Ovary (tissue), 9 donors: ENCODE measurements around the gene ZNF154. TPM values are rescaled to one million over a fixed set of nuclear protein-coding genes. Genes with fewer than 3 reads are reported as not detected.

Experiments used
- DNase-seq, 5 donors: peaks; one replicate each; pipeline ENCODE4 v3.0.0-alpha.2; 2019 to 2020
- H3K27ac ChIP-seq, 2 donors: fragments of 200-600 bp; one replicate each; pipeline versions ENCODE4 v1.5.1 to v1.8.0; 2019 to 2022
- H3K27me3 ChIP-seq: fragments of 200-600 bp; one replicate; pipeline ENCODE4 v1.8.0; 2022
- H3K36me3 ChIP-seq: fragments of 200-600 bp; sonication (generic); one replicate; pipeline ENCODE4 v1.5.1; 2019
- H3K4me1 ChIP-seq: one replicate; pipeline ENCODE4 v1.8.1; 2013; ENCODE audit warnings: mild to moderate bottlenecking, moderate library complexity; ENCODE audit not compliant: insufficient read depth
- H3K4me3 ChIP-seq: fragments of 200-600 bp; sonication (generic); one replicate; pipeline ENCODE4 v1.5.1; 2017
- H3K9me3 ChIP-seq, 2 donors: fragments of 200-600 bp in 1 of 2; sonication (generic) in 1 of 2; one replicate each; pipeline versions ENCODE4 v1.5.1 to v1.8.1; 2013 to 2019; ENCODE audit warnings: mild to moderate bottlenecking in 1 of 2, moderate library complexity in 1 of 2
- EP300 ChIP-seq: sonication (generic); formaldehyde crosslinking; IDR thresholded peaks from one replicate; pipeline ENCODE4 v1.6.1; 2017; ENCODE audit warnings: antibody characterized with exemption
- POLR2A ChIP-seq: fragments of 450-650 bp; IDR thresholded peaks from one replicate; pipeline ENCODE4 v1.6.1; 2017; ENCODE audit warnings: antibody characterized with exemption, mild to moderate bottlenecking, moderate library complexity
- WGBS, 3 donors: extraction: QIAGEN DNeasy Blood & Tissue Kit in 1 of 3; methylation state at CpG; one replicate each; pipeline versions ENCODE4 v1.1.5 to v1.1.7; 2013 to 2017; 5-methylcytosine and 5-hydroxymethylcytosine counted together
- intact Hi-C, 4 donors: fragments of 100-400 bp; cut with DNase I; formaldehyde crosslinking; loops; one replicate each; pipeline versions ENCODE4 v1.11.0 to v1.15.1; 2022 to 2023
- polyA plus RNA-seq, 2 donors: library from polyadenylated mRNA; stranded (reverse); fragments of 200-250 nt in 1 of 2; fragments of 350-450 nt in 1 of 2; fragmentation: Illumina TruSeq in 1 of 2; extraction: RNeasy Lipid Tissue Mini Kit (QIAGEN cat#74804) in 1 of 2; gene quantifications; one replicate each; pipeline ENCODE4 v1.2.3, GENCODE V29; 2013 to 2014
- total RNA-seq, 7 donors: library from RNA; depleted of rRNA in 2 of 7; stranded (reverse); fragments of >200 nt in 2 of 7; fragmentation: NEBNext Ultra II Directional in 3 of 7; extraction: Animal tissue kit (Norgen Biotek cat#: 25700) in 3 of 7; gene quantifications; one replicate each; pipeline versions ENCODE4 v1.1.0 to v1.2.4, GENCODE V29; 2016 to 2023
- TF ChIP-seq, protein P1 (sequence below), 3 donors: fragments of 450-650 bp in 2 of 3; fragments of 200-600 bp in 1 of 3; IDR thresholded peaks; one replicate each; pipeline versions ENCODE4 v1.5.1 to v1.8.0; 2016 to 2022; ENCODE audit warnings: antibody characterized with exemption in 3 of 3, mild to moderate bottlenecking in 1 of 3
- donor health status: DM: no; HTN: no; CAD: no; lungs with moderate emphysema.
- donor health status: DM: no; HTN: no; CAD: no.
- donor health status: Bipolar disorder and iron deficiency.
- donor health status: DM: yes; HTN: yes; CAD: no.
- donor health status: DM: no; HTN: no; CAD: no.
- donor health status: DM: yes; HTN: yes; CAD: no.

Gene ZNF154
- total and polyA plus RNA-seq, 9 donors: 1.1 to 10.4 (median 2.4) TPM

GRCh38 chr19:57709616-57710015 lies 612 bp upstream of the ZNF154 start:
- peaks cover 0 to 57% of the 10 kb centered on the region in 2 donors for H3K9me3 ChIP-seq
- H3K27me3 ChIP-seq: no peaks in the 10 kb centered on the region
- H3K4me1 ChIP-seq: no peaks in the 10 kb centered on the region
- H3K4me3 ChIP-seq: no peak overlapping the region
- no peaks in the 10 kb centered on the region for H3K36me3 ChIP-seq
- DNase-seq: no peak
- 63 to 71% (median 71%) methylated on average over 15 of the region's 15 CpGs for WGBS, 3 donors
- no peak overlapping the region for H3K27ac ChIP-seq
- intact Hi-C loops: no loop called here
- TF ChIP-seq POLR2A: no peak
- no peak for TF ChIP-seq EP300
- TF ChIP-seq, protein P1, sequence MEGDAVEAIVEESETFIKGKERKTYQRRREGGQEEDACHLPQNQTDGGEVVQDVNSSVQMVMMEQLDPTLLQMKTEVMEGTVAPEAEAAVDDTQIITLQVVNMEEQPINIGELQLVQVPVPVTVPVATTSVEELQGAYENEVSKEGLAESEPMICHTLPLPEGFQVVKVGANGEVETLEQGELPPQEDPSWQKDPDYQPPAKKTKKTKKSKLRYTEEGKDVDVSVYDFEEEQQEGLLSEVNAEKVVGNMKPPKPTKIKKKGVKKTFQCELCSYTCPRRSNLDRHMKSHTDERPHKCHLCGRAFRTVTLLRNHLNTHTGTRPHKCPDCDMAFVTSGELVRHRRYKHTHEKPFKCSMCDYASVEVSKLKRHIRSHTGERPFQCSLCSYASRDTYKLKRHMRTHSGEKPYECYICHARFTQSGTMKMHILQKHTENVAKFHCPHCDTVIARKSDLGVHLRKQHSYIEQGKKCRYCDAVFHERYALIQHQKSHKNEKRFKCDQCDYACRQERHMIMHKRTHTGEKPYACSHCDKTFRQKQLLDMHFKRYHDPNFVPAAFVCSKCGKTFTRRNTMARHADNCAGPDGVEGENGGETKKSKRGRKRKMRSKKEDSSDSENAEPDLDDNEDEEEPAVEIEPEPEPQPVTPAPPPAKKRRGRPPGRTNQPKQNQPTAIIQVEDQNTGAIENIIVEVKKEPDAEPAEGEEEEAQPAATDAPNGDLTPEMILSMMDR (IDR thresholded peaks at IDR 0.05): no peak

- TF ChIP-seq EP300 (no peak), POLR2A (no peak)
- TF ChIP-seq, protein P1 (IDR thresholded peaks at IDR 0.05): no peak
- WGBS, 3 donors: 96 to 100% (median 100%) methylated on average over 1 of the region's 1 CpG
- no peak overlapping the region for H3K4me3 ChIP-seq
- no peak for DNase-seq
- no peaks in the 10 kb centered on the region for H3K4me1 ChIP-seq
- no peaks in the 10 kb centered on the region for H3K27me3 ChIP-seq
- peaks cover 5 to 76% of the 10 kb centered on the region in 2 donors for H3K9me3 ChIP-seq
- H3K27ac ChIP-seq: no peak overlapping the region
- intact Hi-C loops: no loop called here
- H3K36me3 ChIP-seq: no peaks in the 10 kb centered on the region
Measured at GRCh38 chr19:57706346-57706745, 2.7 kb downstream of the ZNF154 start.

DNA sequence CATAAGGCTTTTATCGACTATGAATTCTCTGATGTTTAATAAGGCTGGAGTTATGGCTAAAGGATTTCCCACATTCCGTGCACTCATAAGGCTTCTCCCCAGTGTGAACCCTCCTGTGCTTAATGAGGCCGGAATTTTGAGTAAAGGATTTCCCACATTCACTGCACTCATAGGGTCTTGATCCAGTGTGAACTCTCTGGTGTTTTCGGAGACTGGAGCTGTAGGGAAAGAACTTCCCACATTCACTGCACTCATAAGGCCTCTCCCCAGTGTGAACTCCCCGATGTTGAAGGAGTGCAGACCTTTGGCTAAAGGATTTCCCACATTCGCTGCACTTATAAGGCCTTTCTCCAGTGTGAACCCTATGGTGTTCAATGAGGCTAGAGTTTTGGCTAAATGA lies 7.4 kb downstream of the ZNF154 start:
- TF ChIP-seq POLR2A (no peak), EP300 (no peak)
- TF ChIP-seq, protein P1 (IDR thresholded peaks at IDR 0.05): no peak
- Histone ChIP-seq H3K27ac (no peak overlapping the region), H3K4me1 (no peaks in the 10 kb centered on the region), H3K27me3 (no peaks in the 10 kb centered on the region), H3K4me3 (no peak overlapping the region), H3K9me3 (peaks cover 13 to 73% of the 10 kb centered on the region in 2 donors), H3K36me3 (no peaks in the 10 kb centered on the region)
- no peak for DNase-seq
- intact Hi-C loops: no loop called here
- 98 to 99% (median 98%) methylated on average over 6 of the region's 6 CpGs for WGBS, 3 donors

DNA sequence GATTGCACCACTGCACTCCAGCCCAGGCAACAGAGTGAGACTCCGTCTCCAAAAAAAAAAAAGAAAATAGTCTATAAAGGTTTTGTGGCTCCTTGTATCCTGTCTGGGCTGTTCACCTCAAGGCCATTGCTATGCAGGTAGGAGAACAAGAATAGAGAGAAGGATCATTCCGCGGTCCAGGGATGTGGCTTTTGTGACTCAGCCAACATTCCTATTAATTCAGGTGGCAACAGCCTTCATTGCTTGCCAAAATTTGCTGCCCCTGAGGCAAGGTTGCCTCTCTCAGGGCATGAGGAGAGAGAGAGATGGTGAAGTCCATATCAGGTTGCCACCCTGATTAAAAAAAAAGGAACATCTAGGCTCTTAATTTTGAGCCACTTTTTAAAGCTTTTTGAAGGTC lies 19.3 kb downstream of the ZNF154 start:
- DNase-seq: no peak
- peaks cover 22 to 82% of the 10 kb centered on the region in 2 donors for H3K9me3 ChIP-seq
- TF ChIP-seq, protein P1 (IDR thresholded peaks at IDR 0.05): no peak
- TF ChIP-seq POLR2A: no peak
- H3K4me3 ChIP-seq: no peak overlapping the region
- H3K27me3 ChIP-seq: no peaks in the 10 kb centered on the region
- WGBS, 3 donors: 94 to 99% (median 96%) methylated on average over 3 of the region's 3 CpGs
- intact Hi-C loops: no loop called here
- H3K36me3 ChIP-seq: no peaks in the 10 kb centered on the region
- H3K27ac ChIP-seq: no peak overlapping the region
- H3K4me1 ChIP-seq: no peaks in the 10 kb centered on the region
